Neural cell (in vitro differentiated cells): ENCODE data around the gene GUCA1A. TPM values are rescaled to one million over a fixed set of nuclear protein-coding genes. Genes with fewer than 3 reads are reported as not detected.
"Not testable (repeated sequence)": the region's sequence is repeated elsewhere in the genome, so short reads cannot be mapped to it uniquely, and the experiment has no call there.

Source experiments
- H2AFZ ChIP-seq: fragments of 200-600, 300-800 bp; sonication (generic), shearing (Covaris generic); 2 replicates; pipeline ENCODE4 v1.6.0; 2014; ENCODE audit warnings: low read depth, mild to moderate bottlenecking, antibody characterized with exemption, low read length, moderate library complexity
- H3F3A ChIP-seq: fragments of 200-600 bp; shearing (Covaris generic); 2 replicates; pipeline ENCODE4 v1.6.1; 2016; ENCODE audit warnings: mild to moderate bottlenecking, moderate library complexity, mixed read lengths, antibody characterized with exemption, low read length; ENCODE audit not compliant: insufficient read depth, poor library complexity, severe bottlenecking
- H3K27ac ChIP-seq: fragments of 200-600, 300-800 bp; sonication (generic), shearing (Covaris generic); 2 replicates; pipeline ENCODE4 v1.5.1; 2014; ENCODE audit warnings: mild to moderate bottlenecking, low read length, moderate library complexity
- H3K27me3 ChIP-seq: fragments of 300-800, 200-600 bp; sonication (generic), shearing (Covaris generic); 2 replicates; pipeline ENCODE4 v1.6.0; 2014; ENCODE audit warnings: mild to moderate bottlenecking, low read depth, low read length, moderate library complexity; ENCODE audit not compliant: insufficient read depth
- H3K36me3 ChIP-seq: fragments of 300-800, 200-600 bp; sonication (generic), shearing (Covaris generic); 2 replicates; pipeline ENCODE4 v1.5.1; 2014; ENCODE audit warnings: mild to moderate bottlenecking, antibody characterized with exemption, low read length, moderate library complexity; ENCODE audit not compliant: insufficient read depth
- H3K4me2 ChIP-seq: fragments of 300-800, 200-600 bp; sonication (generic), shearing (Covaris generic); 2 replicates; pipeline ENCODE4 v1.6.0; 2014; ENCODE audit warnings: mild to moderate bottlenecking, low read length
- H3K4me3 ChIP-seq: fragments of 300-800, 200-600 bp; sonication (generic), shearing (Covaris generic); 2 replicates; pipeline ENCODE4 v1.5.1; 2014; ENCODE audit warnings: mild to moderate bottlenecking, low read length, moderate library complexity
- H3K79me2 ChIP-seq: fragments of 200-600 bp; shearing (Covaris generic); replicated peaks from 2 replicates; pipeline ENCODE4 v1.6.0; 2014; ENCODE audit warnings: mild to moderate bottlenecking, low read length, moderate library complexity; ENCODE audit not compliant: insufficient read depth
- H3K9ac ChIP-seq: fragments of 300-800, 200-600 bp; sonication (generic), shearing (Covaris generic); 2 replicates; pipeline ENCODE4 v1.6.1; 2016; ENCODE audit warnings: mild to moderate bottlenecking, low read length, mixed read lengths
- H3K9me2 ChIP-seq: fragments of 200-600 bp; shearing (Covaris generic); 2 replicates; pipeline ENCODE4 v1.6.1; 2016; ENCODE audit warnings: mild to moderate bottlenecking, low read length, mixed read lengths; ENCODE audit not compliant: insufficient read depth
- H3K9me3 ChIP-seq: fragments of 200-600, 300-800 bp; sonication (generic), shearing (Covaris generic); 2 replicates; pipeline ENCODE4 v1.6.1; 2016; ENCODE audit warnings: mild to moderate bottlenecking, mixed run types, low read length, moderate library complexity, mixed read lengths
- H4K20me1 ChIP-seq: fragments of 200-600 bp; shearing (Covaris generic); 2 replicates; pipeline ENCODE4 v1.6.1; 2016; ENCODE audit warnings: mild to moderate bottlenecking, mixed run types; ENCODE audit not compliant: insufficient read depth
- CTCF ChIP-seq: fragments of 450-650 bp; IDR thresholded peaks from 2 replicates; pipeline ENCODE4 v1.5.1; 2014; ENCODE audit warnings: antibody characterized with exemption, mild to moderate bottlenecking, moderate library complexity; ENCODE audit not compliant: poor library complexity, severe bottlenecking
- EP300 ChIP-seq: fragments of 450-650 bp; conservative IDR thresholded peaks from 2 replicates; pipeline ENCODE4 v1.6.1; 2014; ENCODE audit warnings: antibody characterized with exemption, mild to moderate bottlenecking, moderate library complexity; ENCODE audit not compliant: poor library complexity, severe bottlenecking
- EZH2 ChIP-seq: fragments of 200-600, 300-800 bp; shearing (Covaris generic), sonication (generic); IDR thresholded peaks from 2 replicates; pipeline ENCODE4 v1.6.1; 2014; ENCODE audit warnings: antibody characterized with exemption, low read length, borderline replicate concordance, mild to moderate bottlenecking; ENCODE audit not compliant: insufficient read depth, poor library complexity, severe bottlenecking
- MXI1 ChIP-seq: fragments of 450-650 bp; conservative IDR thresholded peaks from 2 replicates; pipeline ENCODE4 v1.6.1; 2014; ENCODE audit warnings: antibody characterized with exemption, mild to moderate bottlenecking; ENCODE audit not compliant: poor library complexity, severe bottlenecking
- POLR2AphosphoS5 ChIP-seq: IDR thresholded peaks from 2 replicates; pipeline ENCODE4 v1.6.1; 2012
- RAD21 ChIP-seq: fragments of 450-650 bp; conservative IDR thresholded peaks from 2 replicates; pipeline ENCODE4 v1.6.1; 2014; ENCODE audit warnings: antibody characterized with exemption, mild to moderate bottlenecking, moderate library complexity
- REST ChIP-seq: IDR thresholded peaks from 2 replicates; pipeline ENCODE4 v1.6.1; 2012; ENCODE audit warnings: borderline replicate concordance
- SMC3 ChIP-seq: fragments of 450-650 bp; conservative IDR thresholded peaks from 2 replicates; pipeline ENCODE4 v1.6.1; 2014; ENCODE audit warnings: antibody characterized with exemption, mild to moderate bottlenecking, moderate library complexity; ENCODE audit not compliant: poor library complexity
- TAF1 ChIP-seq: IDR thresholded peaks from 2 replicates; pipeline ENCODE4 v1.6.1; 2012; ENCODE audit warnings: low read depth
- polyA plus RNA-seq: library from polyadenylated mRNA; depleted of rRNA; stranded (reverse); fragments of >200 nt; gene quantifications from 2 replicates; pipeline ENCODE4 v1.2.3, GENCODE V29; 2014

Gene GUCA1A
- polyA plus RNA-seq, 1 donor from 2014 or later = 0.78 TPM

GRCh38 chr6:42192385-42192784 is 19.2 kb downstream of the GUCA1A start:
- not testable (repeated sequence) for H3K4me2 ChIP-seq, H3F3A ChIP-seq, H3K27ac ChIP-seq, H3K9me3 ChIP-seq, H3K27me3 ChIP-seq, H3K9ac ChIP-seq, H3K9me2 ChIP-seq, H3K4me3 ChIP-seq, H4K20me1 ChIP-seq, H3K36me3 ChIP-seq, H2AFZ ChIP-seq, H3K79me2 ChIP-seq

- Histone ChIP-seq H3K27me3 (no peaks in the 10 kb centered on the region), H2AFZ (no peak overlapping the region), H3K9ac (no peak overlapping the region), H3K9me2 (no peaks in the 10 kb centered on the region), H3K4me3 (no peak overlapping the region), H3K79me2 (no peaks in the 10 kb centered on the region), H3K4me2 (no peak overlapping the region), H3K9me3 (no peaks in the 10 kb centered on the region), H3K27ac (no peak overlapping the region), H3K36me3 (no peaks in the 10 kb centered on the region), H3F3A (no peaks in the 10 kb centered on the region), H4K20me1 (no peaks in the 10 kb centered on the region)
- TF ChIP-seq RAD21 = no peak
- no peak for TF ChIP-seq MXI1
- no peak for TF ChIP-seq SMC3
- TF ChIP-seq REST = no peak
- no peak for TF ChIP-seq EZH2
- no peak for TF ChIP-seq TAF1
- TF ChIP-seq POLR2AphosphoS5 = no peak
- TF ChIP-seq CTCF = no peak
- TF ChIP-seq EP300 = no peak
These were observed 20.3 kb downstream of the GUCA1A start for GRCh38 chr6:42193491-42193894.

- Histone ChIP-seq H3K4me2 (no peak overlapping the region), H4K20me1 (no peaks in the 10 kb centered on the region), H3K9ac (no peak overlapping the region), H3K9me3 (no peaks in the 10 kb centered on the region), H3F3A (no peaks in the 10 kb centered on the region), H3K79me2 (no peaks in the 10 kb centered on the region), H3K36me3 (no peaks in the 10 kb centered on the region), H3K27me3 (no peaks in the 10 kb centered on the region), H2AFZ (no peak overlapping the region), H3K4me3 (no peak overlapping the region), H3K9me2 (no peaks in the 10 kb centered on the region), H3K27ac (no peak overlapping the region)
- TF ChIP-seq RAD21 (no peak), TAF1 (no peak), EZH2 (no peak), EP300 (no peak), MXI1 (no peak), REST (no peak), SMC3 (no peak), POLR2AphosphoS5 (no peak), CTCF (no peak)
These were observed 20.9 kb downstream of the GUCA1A start for GRCh38 chr6:42194056-42194455.
